CD4-positive, CD25-positive, alpha-beta regulatory T cell (primary cell): Measurements from ENCODE around the gene SCAF1. TPM values are rescaled to one million over a fixed set of nuclear protein-coding genes. Genes with fewer than 3 reads are reported as not detected.
A peak's percentile ranks its signal among the peaks of the same experiment; 100 is the strongest.

Experiments
- ATAC-seq, 2 donors: fragments of 150-1000 bp; cut with Tn5 transposase; one replicate each; pipeline ENCODE4 v1.10.0; 2021; ENCODE audit warnings: low read depth in 2 of 2, moderate number of reproducible peaks in 2 of 2, moderate library complexity in 1 of 2
- DNase-seq, 3 donors: peaks; one replicate each; pipeline versions ENCODE4 v3.0.0 to v3.0.0-alpha.2; 2012 to 2022; ENCODE audit warnings: mixed read lengths in 1 of 3
- H3K27ac ChIP-seq: one replicate; pipeline ENCODE4 v1.7.0; 2013; ENCODE audit warnings: mild to moderate bottlenecking, low read length; ENCODE audit not compliant: insufficient read depth, poor library complexity, severe bottlenecking
- H3K27me3 ChIP-seq: one replicate; pipeline ENCODE4 v1.7.0; 2013; ENCODE audit warnings: low read length; ENCODE audit not compliant: control insufficient read depth, insufficient read depth
- H3K36me3 ChIP-seq: one replicate; pipeline ENCODE4 v1.7.0; 2013; ENCODE audit warnings: mild to moderate bottlenecking, low read length, moderate library complexity; ENCODE audit not compliant: control insufficient read depth, insufficient read depth
- H3K4me1 ChIP-seq: 2 replicates; pipeline ENCODE4 v1.7.0; 2013; ENCODE audit warnings: mild to moderate bottlenecking, low read length; ENCODE audit not compliant: insufficient read depth, control insufficient read depth, poor library complexity, severe bottlenecking
- H3K4me3 ChIP-seq: one replicate; pipeline ENCODE4 v1.7.0; 2013; ENCODE audit warnings: low read depth, mild to moderate bottlenecking, low read length, moderate library complexity
- H3K9me3 ChIP-seq, 2 experiments: 1 replicate in 1 of 2; 2 replicates in 1 of 2; pipeline ENCODE4 v1.7.0; 2013; ENCODE audit warnings: low read length in 2 of 2, mild to moderate bottlenecking in 1 of 2, moderate library complexity in 1 of 2; ENCODE audit not compliant: control insufficient read depth in 2 of 2
- H3K27ac Mint-ChIP-seq, 3 donors: one replicate each; pipeline ENCODE4 v1.8.0; 2020 to 2022; ENCODE audit warnings: mild to moderate bottlenecking in 3 of 3, mixed read lengths in 3 of 3, moderate library complexity in 2 of 3
- H3K27me3 Mint-ChIP-seq: one replicate; pipeline ENCODE4 v1.8.0; 2022; ENCODE audit warnings: mild to moderate bottlenecking, mixed read lengths
- H3K36me3 Mint-ChIP-seq: one replicate; pipeline ENCODE4 v1.8.0; 2020; ENCODE audit warnings: mixed read lengths
- H3K4me1 Mint-ChIP-seq, 4 donors: one replicate each; pipeline ENCODE4 v1.8.0; 2020 to 2022; ENCODE audit warnings: mixed read lengths in 4 of 4, mild to moderate bottlenecking in 1 of 4
- H3K4me3 Mint-ChIP-seq, 4 donors: one replicate each; pipeline ENCODE4 v1.8.0; 2020 to 2022; ENCODE audit warnings: mild to moderate bottlenecking in 4 of 4, mixed read lengths in 4 of 4, moderate library complexity in 3 of 4
- H3K9me3 Mint-ChIP-seq, 7 donors: one replicate each; pipeline ENCODE4 v1.8.0; 2020 to 2022; ENCODE audit warnings: mixed read lengths in 7 of 7, mild to moderate bottlenecking in 3 of 7, moderate library complexity in 2 of 7
- polyA plus RNA-seq, 4 donors: library from polyadenylated mRNA; unstranded; fragments of 300-500 nt; fragmentation: Illumina TruSeq; gene quantifications; one replicate each; pipeline ENCODE4 v1.2.3, GENCODE V29; 2021
- total RNA-seq: library from RNA; stranded (reverse); gene quantifications from one replicate; pipeline ENCODE4 v1.2.3, GENCODE V29; 2022

The SCAF1 gene
- total and polyA plus RNA-seq, 5 donors from 2014 or later, result 0.53 to 47.4 (median 0.81) TPM; not detected in 1

- no peaks in the 10 kb centered on the region for H3K9me3 Mint-ChIP-seq
- DNase-seq, result no peak
- H3K4me1 Mint-ChIP-seq, result peaks cover 0 to 36% (median 6%) of the 10 kb centered on the region in 4 donors
- Histone ChIP-seq H3K36me3 (peaks cover 64% of the 10 kb centered on the region), H3K4me1 (no peaks in the 10 kb centered on the region), H3K27me3 (no peaks in the 10 kb centered on the region), H3K4me3 (no peak overlapping the region), H3K9me3 (no peaks in the 10 kb centered on the region), H3K27ac (no peak overlapping the region)
- H3K27me3 Mint-ChIP-seq, result peaks cover 5% of the 10 kb centered on the region
- no peak for ATAC-seq
- H3K4me3 Mint-ChIP-seq, result no peak overlapping the region
- peaks cover 15% of the 10 kb centered on the region for H3K36me3 Mint-ChIP-seq
- H3K27ac Mint-ChIP-seq, result peak overlapping the region in 1 of 3 donors; percentile 14
These were observed 36.4 kb upstream of the SCAF1 start for GRCh38 chr19:49605605-49606004.

- no peak overlapping the region for H3K27ac Mint-ChIP-seq
- Histone ChIP-seq H3K4me3 (no peak overlapping the region), H3K27me3 (no peaks in the 10 kb centered on the region), H3K4me1 (peaks cover 5% of the 10 kb centered on the region), H3K36me3 (peaks cover 42% of the 10 kb centered on the region), H3K27ac (no peak overlapping the region), H3K9me3 (no peaks in the 10 kb centered on the region)
- no peaks in the 10 kb centered on the region for H3K9me3 Mint-ChIP-seq
- H3K4me3 Mint-ChIP-seq, result no peak overlapping the region
- ATAC-seq (no peak), DNase-seq (no peak)
- peaks cover 5% of the 10 kb centered on the region for H3K36me3 Mint-ChIP-seq
- H3K4me1 Mint-ChIP-seq, result peaks cover 0 to 39% (median 10%) of the 10 kb centered on the region in 4 donors
- H3K27me3 Mint-ChIP-seq, result peaks cover 5% of the 10 kb centered on the region
These were observed 32.4 kb upstream of the SCAF1 start for GRCh38 chr19:49609499-49610092.

GRCh38 chr19:49613374-49613773 is 28.6 kb upstream of the SCAF1 start:
- DNase-seq (no peak), ATAC-seq (no peak)
- H3K27ac Mint-ChIP-seq, result no peak overlapping the region
- H3K4me1 Mint-ChIP-seq, result peaks cover 0 to 28% (median 7%) of the 10 kb centered on the region in 4 donors
- peaks cover 21% of the 10 kb centered on the region for H3K36me3 Mint-ChIP-seq
- Histone ChIP-seq H3K36me3 (peaks cover 56% of the 10 kb centered on the region), H3K4me3 (no peak overlapping the region), H3K27ac (no peak overlapping the region), H3K9me3 (peaks cover 0 to 4% of the 10 kb centered on the region in 2 experiments), H3K4me1 (peaks cover 5% of the 10 kb centered on the region), H3K27me3 (no peaks in the 10 kb centered on the region)
- no peak overlapping the region for H3K4me3 Mint-ChIP-seq
- no peaks in the 10 kb centered on the region for H3K9me3 Mint-ChIP-seq
- H3K27me3 Mint-ChIP-seq, result peaks cover 5% of the 10 kb centered on the region

GRCh38 chr19:49614096-49614833 is 27.7 kb upstream of the SCAF1 start:
- no peak for DNase-seq
- ATAC-seq, result peak in 1 of 2 donors; percentile 45
- Histone ChIP-seq H3K9me3 (peaks cover 0 to 4% of the 10 kb centered on the region in 2 experiments), H3K27ac (peak overlapping the region; percentile 0), H3K36me3 (peaks cover 54% of the 10 kb centered on the region), H3K4me1 (peaks cover 5% of the 10 kb centered on the region), H3K4me3 (no peak overlapping the region), H3K27me3 (no peaks in the 10 kb centered on the region)
- Mint-ChIP-seq H3K27ac (peak overlapping the region in 2 of 3 donors; percentile 25 to 97), H3K4me1 (peaks cover 0 to 26% (median 9%) of the 10 kb centered on the region in 4 donors), H3K36me3 (peaks cover 27% of the 10 kb centered on the region), H3K4me3 (no peak overlapping the region), H3K27me3 (peaks cover 5% of the 10 kb centered on the region), H3K9me3 (no peaks in the 10 kb centered on the region)

GRCh38 chr19:49615861-49616260 is 26.1 kb upstream of the SCAF1 start:
- ATAC-seq (no peak), DNase-seq (no peak)
- no peak overlapping the region for H3K27ac ChIP-seq
- H3K9me3 ChIP-seq, result peaks cover 0 to 4% of the 10 kb centered on the region in 2 experiments
- peaks cover 27% of the 10 kb centered on the region for H3K36me3 Mint-ChIP-seq
- peaks cover 0 to 1% (median 0%) of the 10 kb centered on the region in 7 donors for H3K9me3 Mint-ChIP-seq
- no peak overlapping the region for H3K27ac Mint-ChIP-seq
- no peaks in the 10 kb centered on the region for H3K27me3 Mint-ChIP-seq
- no peak overlapping the region for H3K4me3 Mint-ChIP-seq
- H3K27me3 ChIP-seq, result no peaks in the 10 kb centered on the region
- peaks cover 5% of the 10 kb centered on the region for H3K4me1 ChIP-seq
- H3K4me3 ChIP-seq, result no peak overlapping the region
- H3K4me1 Mint-ChIP-seq, result peaks cover 0 to 20% (median 9%) of the 10 kb centered on the region in 4 donors
- peaks cover 57% of the 10 kb centered on the region for H3K36me3 ChIP-seq

- peaks cover 28% of the 10 kb centered on the region for H3K36me3 Mint-ChIP-seq
- peaks cover 0 to 20% (median 9%) of the 10 kb centered on the region in 4 donors for H3K4me1 Mint-ChIP-seq
- H3K27me3 ChIP-seq, result no peaks in the 10 kb centered on the region
- H3K9me3 Mint-ChIP-seq, result peaks cover 0 to 1% (median 0%) of the 10 kb centered on the region in 7 donors
- no peak overlapping the region for H3K27ac ChIP-seq
- H3K9me3 ChIP-seq, result peaks cover 0 to 4% of the 10 kb centered on the region in 2 experiments
- H3K36me3 ChIP-seq, result peaks cover 58% of the 10 kb centered on the region
- H3K4me3 ChIP-seq, result no peak overlapping the region
- H3K4me3 Mint-ChIP-seq, result no peak overlapping the region
- ATAC-seq (no peak), DNase-seq (no peak)
- peaks cover 5% of the 10 kb centered on the region for H3K4me1 ChIP-seq
- H3K27ac Mint-ChIP-seq, result no peak overlapping the region
- H3K27me3 Mint-ChIP-seq, result no peaks in the 10 kb centered on the region
These were observed 25.5 kb upstream of the SCAF1 start for GRCh38 chr19:49616532-49616931.

GRCh38 chr19:49616945-49617344 is 25.1 kb upstream of the SCAF1 start:
- peaks cover 0 to 20% (median 10%) of the 10 kb centered on the region in 4 donors for H3K4me1 Mint-ChIP-seq
- H3K9me3 ChIP-seq, result peaks cover 0 to 4% of the 10 kb centered on the region in 2 experiments
- H3K9me3 Mint-ChIP-seq, result peaks cover 0 to 1% (median 0%) of the 10 kb centered on the region in 7 donors
- no peaks in the 10 kb centered on the region for H3K27me3 ChIP-seq
- H3K27ac Mint-ChIP-seq, result no peak overlapping the region
- no peak overlapping the region for H3K27ac ChIP-seq
- ATAC-seq (no peak), DNase-seq (no peak)
- H3K4me1 ChIP-seq, result peaks cover 5% of the 10 kb centered on the region
- no peaks in the 10 kb centered on the region for H3K27me3 Mint-ChIP-seq
- H3K36me3 Mint-ChIP-seq, result peaks cover 33% of the 10 kb centered on the region
- no peak overlapping the region for H3K4me3 ChIP-seq
- H3K36me3 ChIP-seq, result peaks cover 62% of the 10 kb centered on the region
- H3K4me3 Mint-ChIP-seq, result no peak overlapping the region
